GM21786 (cell line): ENCODE results near the gene MEMO1.
"Not testable (repeated sequence)": the region's sequence is repeated elsewhere in the genome, so short reads cannot be mapped to it uniquely, and the experiment has no call there.

Experiments used
- ATAC-seq: cut with Tn5 transposase; IDR thresholded peaks from one replicate; pipeline ENCODE4 v1.9.1; 2021; ENCODE audit not compliant: unreplicated experiment

The MEMO1 gene

DNA sequence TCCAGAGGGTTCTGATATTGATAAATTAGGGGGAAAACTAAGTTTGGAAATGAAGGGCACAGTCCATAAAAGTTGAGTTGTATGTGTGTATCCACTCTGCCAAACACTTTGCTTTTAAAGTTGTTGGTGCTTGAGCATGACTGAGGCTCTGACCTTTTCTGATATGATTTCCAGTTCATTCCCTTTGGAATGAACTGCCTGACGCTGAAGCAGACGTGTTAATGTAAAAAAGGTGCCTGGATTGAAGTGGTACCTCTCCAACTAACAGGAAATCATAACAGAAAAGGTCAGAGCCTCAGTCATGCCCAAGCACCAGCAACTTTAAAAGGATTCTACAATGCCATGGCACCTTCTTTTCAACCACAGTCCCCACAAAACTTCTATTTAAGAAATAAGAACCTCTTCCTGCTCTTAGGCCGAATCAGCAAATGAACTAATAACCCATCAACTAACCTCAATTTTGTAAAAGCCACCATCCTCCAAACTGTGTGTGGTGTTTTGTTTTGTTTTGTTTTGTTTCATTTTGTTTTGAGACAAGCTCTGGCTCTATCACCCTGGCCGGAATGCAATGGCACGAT is 52.6 kb downstream of the MEMO1 start:
- ATAC-seq, result no peak

DNA sequence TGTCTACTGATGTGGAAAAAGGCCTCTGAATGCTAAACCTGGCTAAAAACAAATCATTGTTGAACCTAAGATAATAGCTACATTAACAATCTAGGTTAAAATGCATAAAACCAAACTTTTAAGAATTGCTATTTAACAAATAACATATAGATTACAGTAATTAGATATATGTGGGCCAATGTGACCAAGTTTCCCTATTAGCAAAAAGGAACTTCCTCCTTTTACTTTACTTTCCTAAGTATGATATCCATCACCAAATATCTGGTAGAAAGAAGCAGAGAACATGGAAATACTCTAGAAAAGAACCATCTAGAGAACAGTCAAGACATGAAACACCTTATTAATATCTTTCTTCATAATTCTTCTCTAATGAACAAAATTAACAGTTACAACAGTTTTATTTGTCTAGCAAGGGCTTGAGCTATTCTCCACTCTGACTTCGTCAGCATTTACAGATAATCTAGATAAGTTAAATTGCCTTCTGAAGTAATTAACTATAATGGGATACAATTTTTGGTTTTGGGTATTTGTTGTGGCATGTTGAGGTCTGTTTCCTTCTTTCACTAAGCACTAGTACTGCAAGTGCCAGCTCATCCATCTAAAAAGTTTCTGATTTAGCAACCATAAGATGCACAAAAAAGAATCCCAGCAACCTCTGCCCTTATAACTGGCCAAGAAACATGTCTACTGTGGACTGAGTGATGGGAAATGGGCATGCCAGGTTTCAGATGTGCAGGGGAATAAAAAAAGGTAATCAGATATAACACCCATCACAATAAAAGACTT is 53.3 kb downstream of the MEMO1 start:
- no peak for ATAC-seq

DNA sequence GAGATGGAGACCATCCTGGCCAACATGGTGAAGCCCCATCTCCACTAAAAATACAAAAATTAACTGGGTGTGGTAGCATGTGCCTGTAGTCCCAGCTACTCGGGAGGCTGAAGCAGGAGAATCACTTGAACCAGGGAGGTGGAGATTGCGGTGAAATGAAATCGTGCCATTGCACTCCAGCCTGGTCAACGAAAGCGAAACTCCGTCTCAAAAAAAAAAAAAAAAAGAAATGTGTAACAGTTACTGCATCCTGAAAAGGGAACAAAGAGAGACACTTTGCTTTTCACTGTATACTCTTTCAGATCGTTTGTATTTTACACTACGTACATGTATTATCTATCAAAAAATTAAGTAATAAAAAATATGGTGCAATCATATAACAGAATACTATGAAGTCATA is 53.9 kb downstream of the MEMO1 start:
- ATAC-seq, result not testable (repeated sequence)

GRCh38 chr2:31956312-31956711 is 54.5 kb downstream of the MEMO1 start:
- no peak for ATAC-seq

DNA sequence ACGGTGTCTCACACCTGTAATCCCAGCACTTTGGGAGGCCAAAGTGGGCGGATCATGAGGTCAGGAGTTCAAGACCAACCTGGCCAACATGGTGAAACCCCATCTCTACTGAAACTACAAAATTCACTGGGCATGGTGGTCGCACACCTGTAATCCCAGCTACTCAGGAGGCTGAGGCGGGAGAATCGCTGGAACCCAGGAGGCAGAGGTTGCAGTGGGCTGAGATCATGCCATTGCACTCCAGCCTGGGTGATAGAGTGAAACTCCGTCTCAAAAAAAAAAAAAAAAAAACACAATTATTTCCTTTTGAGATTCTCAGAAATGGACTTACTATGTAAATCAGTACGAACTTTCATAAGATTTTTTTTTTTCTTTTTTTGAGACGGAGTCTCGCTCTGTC is 57.7 kb downstream of the MEMO1 start:
- not testable (repeated sequence) for ATAC-seq

- ATAC-seq, result no peak
Observed at GRCh38 chr2:31950946-31951562, 59.8 kb downstream of the MEMO1 start.

- ATAC-seq, result no peak
Observed at GRCh38 chr2:31947871-31948270, 62.9 kb downstream of the MEMO1 start.

- ATAC-seq, result no peak
Observed at GRCh38 chr2:31946838-31947237, 64.0 kb downstream of the MEMO1 start.

DNA sequence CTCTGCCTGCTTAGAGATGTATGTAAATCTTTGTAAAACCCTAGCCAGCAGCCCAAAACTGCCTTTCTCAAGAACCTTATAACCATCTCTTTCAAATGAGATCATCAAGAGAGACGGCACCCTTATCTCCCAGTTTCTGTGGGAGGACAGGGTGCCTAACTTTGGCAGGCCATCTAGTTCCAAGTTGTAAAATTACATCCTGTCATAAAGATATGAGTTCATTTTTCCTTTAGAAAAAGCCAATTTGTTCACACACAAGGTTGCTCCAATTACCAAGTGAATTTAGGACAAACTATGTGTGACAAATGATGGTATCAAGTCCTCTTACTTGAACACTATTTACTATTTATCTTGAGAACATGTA is 65.3 kb downstream of the MEMO1 start:
- no peak for ATAC-seq

DNA sequence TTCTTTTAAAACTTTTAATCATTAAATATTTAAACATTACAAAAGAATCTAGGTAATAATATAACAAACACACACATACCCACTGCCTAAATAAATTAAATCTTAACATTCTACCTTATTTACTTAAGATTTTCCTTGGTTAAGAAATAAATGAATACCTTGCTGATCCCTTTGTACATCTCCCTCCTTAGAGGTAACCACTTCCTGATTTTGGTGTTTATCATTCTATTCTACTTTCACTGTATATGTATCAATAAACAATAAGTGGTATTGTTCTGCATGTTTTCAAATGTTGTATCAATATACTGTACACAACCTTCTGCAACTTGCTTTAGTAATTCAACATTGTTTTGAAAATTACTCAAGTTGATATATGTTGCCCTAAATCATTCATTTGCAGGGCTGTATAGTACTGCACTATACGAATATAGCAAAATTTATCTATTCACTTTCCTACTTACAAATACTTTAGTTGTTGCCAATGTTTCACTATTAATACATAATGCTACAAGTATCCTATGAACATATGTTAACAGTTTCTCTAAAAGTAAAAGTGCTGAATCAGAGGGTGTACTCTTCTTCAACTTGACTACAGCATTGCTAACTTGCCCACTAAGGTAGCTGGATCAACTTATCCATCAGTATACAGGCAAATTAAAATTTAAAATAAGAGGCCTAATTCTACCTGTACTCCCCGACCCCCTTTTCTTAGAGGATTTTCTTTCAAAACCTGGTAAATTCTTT is 65.8 kb downstream of the MEMO1 start:
- ATAC-seq, result no peak

- no peak for ATAC-seq
Observed at GRCh38 chr2:31943636-31944225, 67.1 kb downstream of the MEMO1 start.

- no peak for ATAC-seq
Observed at GRCh38 chr2:31940920-31941319, 69.9 kb downstream of the MEMO1 start.

DNA sequence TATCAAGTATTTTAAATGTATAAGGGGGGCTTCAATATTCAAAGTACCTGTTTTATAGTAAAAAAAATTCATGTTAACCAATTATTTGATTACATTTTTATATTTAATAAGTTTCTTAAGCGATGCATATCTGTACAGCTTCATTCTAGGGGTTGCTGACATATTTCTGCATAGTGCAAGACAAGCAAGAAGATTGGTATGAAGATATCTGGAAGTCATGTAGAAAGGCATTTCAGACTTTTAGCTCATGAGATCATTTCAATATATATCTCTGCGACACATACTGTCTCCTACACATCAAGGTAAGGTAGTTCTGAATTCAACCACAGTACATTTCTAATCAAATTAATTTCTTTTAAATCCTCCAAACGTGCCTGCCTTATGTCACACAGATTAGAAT is 73.1 kb downstream of the MEMO1 start:
- no peak for ATAC-seq

- ATAC-seq, result no peak
Observed at GRCh38 chr2:31935370-31935769, 75.4 kb downstream of the MEMO1 start.

- no peak for ATAC-seq
Observed at GRCh38 chr2:31933066-31933465, 77.7 kb downstream of the MEMO1 start.

GRCh38 chr2:31932589-31932988 is 78.2 kb downstream of the MEMO1 start:
- ATAC-seq, result no peak

DNA sequence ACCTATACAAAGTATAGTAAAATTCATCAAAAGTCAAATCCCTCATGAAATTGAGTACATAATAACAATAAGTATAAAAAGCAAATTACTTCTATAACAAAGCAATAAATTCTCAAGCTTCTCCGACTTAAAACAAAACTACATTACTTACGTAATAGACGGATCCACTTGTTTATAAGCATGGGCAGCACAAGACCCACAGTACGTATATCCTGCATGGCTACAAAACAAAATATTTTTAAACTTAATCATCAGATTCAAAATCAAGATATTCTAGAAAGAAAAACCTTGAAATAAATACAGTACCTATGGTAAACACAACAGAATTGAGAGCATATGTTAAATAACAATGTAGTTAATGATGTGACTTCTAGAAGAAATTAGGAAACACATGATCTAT is 78.9 kb downstream of the MEMO1 start:
- ATAC-seq, result no peak

DNA sequence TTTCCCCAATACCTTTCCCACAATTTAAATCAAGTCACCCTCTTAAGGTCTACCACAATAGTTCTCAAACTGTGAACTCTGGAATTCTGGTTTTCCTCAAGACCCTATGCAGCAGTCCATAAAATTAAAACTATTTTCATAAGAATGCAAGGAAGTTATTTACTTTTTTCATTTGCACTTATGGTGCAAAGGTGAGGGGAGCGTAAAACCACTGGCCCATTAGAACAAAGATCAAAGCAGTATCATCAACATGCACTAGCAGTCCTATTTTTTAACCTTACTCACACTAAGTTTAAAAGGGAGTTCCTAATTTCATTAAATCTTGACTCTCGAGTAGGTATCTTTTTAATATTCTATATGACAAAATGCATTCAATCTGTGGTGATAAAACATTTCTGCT is 85.3 kb downstream of the MEMO1 start:
- ATAC-seq, result no peak

DNA sequence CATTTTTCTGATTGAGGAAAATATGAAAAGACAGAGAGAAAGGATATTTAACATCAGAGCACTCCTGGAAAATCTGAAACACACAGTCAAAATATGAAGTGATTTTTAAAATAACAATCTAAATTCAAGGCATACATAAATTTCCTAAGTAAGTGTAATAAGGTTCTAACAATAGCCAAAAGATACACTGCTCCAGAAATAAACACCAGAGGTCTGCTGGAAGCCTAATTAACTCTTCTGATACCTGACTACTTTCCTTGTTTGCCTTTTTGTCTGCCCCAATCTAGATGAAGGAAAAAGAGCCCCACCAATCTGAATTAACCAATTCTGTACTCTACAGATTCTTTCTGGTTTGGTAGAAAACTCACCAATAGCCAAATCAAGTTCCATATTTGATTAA is 87.1 kb downstream of the MEMO1 start:
- no peak for ATAC-seq

DNA sequence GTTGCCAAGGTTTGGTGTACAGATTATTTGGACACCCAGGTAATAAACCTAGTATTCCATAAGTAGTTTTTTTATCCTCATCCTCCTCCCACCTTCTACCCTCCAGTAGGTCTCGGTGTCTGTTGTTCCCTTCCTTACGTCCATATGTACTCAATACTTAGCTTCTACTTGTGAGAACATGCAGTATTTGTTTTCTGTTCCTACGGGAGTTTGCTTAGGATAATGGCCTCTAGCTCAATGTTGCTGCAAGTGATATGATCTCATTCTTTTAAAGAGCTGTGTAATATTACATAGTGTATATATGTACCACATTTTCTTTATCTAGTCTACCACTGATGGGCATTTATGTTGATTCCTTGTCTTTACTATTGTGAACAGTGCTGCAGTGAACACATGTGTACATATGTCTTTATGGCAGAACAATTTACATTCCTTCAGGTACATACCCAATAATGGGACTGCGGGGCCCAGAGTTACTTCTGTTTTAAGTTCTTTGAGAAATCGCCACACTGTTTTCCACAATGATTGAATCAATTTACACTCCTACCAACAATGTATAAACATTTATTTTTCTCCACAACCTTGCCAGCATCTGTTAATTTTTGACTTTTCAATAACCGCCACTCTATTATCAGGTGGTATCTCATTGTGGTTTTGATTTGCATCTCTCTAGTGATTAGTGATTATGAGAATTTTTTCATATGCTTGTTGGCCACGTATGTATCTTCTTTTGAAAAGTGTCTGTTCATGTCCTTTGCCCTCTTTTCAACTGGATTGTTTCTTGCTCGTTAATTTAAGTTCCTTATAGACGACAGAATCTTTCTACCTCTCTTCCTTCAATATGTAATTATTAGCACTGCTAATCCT is 88.0 kb downstream of the MEMO1 start:
- no peak for ATAC-seq
